Lung (tissue), 12 donors: ENCODE data around the gene CHRNA3. TPM values are rescaled to one million over a fixed set of nuclear protein-coding genes. Genes with fewer than 3 reads are reported as not detected.

Experiments used
- ATAC-seq: fragments of 200-7000 bp; cut with Tn5 transposase; one replicate; pipeline ENCODE4 v1.9.1; 2020; ENCODE audit warnings: moderate number of reproducible peaks; ENCODE audit not compliant: insufficient read depth, low FRiP score
- DNase-seq, 3 donors: peaks; one replicate each; pipeline ENCODE4 v3.0.0-alpha.2; 2013 to 2017
- H3K27ac ChIP-seq, 2 donors: one replicate each; pipeline ENCODE4 v1.5.1; 2013; ENCODE audit warnings: mild to moderate bottlenecking in 2 of 2, moderate library complexity in 2 of 2, control low read depth in 1 of 2, inconsistent platforms in 1 of 2, low read depth in 1 of 2, low read length in 1 of 2
- H3K27me3 ChIP-seq, 3 donors: one replicate each; pipeline ENCODE4 v1.5.1; 2013; ENCODE audit warnings: low read length in 2 of 3; ENCODE audit not compliant: control insufficient read depth in 3 of 3, insufficient read depth in 3 of 3
- H3K36me3 ChIP-seq, 4 donors: one replicate each; pipeline ENCODE4 v1.5.1; 2013; ENCODE audit warnings: low read length in 4 of 4, mild to moderate bottlenecking in 1 of 4, moderate library complexity in 1 of 4; ENCODE audit not compliant: control insufficient read depth in 4 of 4, insufficient read depth in 4 of 4
- H3K4me1 ChIP-seq, 5 donors: one replicate each; pipeline ENCODE4 v1.5.1; 2013; ENCODE audit warnings: low read length in 5 of 5, mild to moderate bottlenecking in 2 of 5, moderate library complexity in 1 of 5; ENCODE audit not compliant: control insufficient read depth in 5 of 5, insufficient read depth in 5 of 5
- H3K4me3 ChIP-seq: one replicate; pipeline ENCODE4 v1.5.1; 2013; ENCODE audit warnings: mild to moderate bottlenecking, control low read depth, moderate library complexity
- H3K9ac ChIP-seq, 2 donors: one replicate each; pipeline ENCODE4 v1.5.1; 2013; ENCODE audit warnings: low read length in 2 of 2, control low read depth in 1 of 2; ENCODE audit not compliant: insufficient read depth in 1 of 2
- H3K9me3 ChIP-seq, 4 donors: one replicate each; pipeline ENCODE4 v1.5.1; 2013; ENCODE audit warnings: low read length in 3 of 4, mild to moderate bottlenecking in 1 of 4, moderate library complexity in 1 of 4; ENCODE audit not compliant: control insufficient read depth in 4 of 4, insufficient read depth in 3 of 4
- CTCF ChIP-seq: IDR thresholded peaks from 2 replicates; pipeline ENCODE4 v1.5.1; 2012; ENCODE audit warnings: mild to moderate bottlenecking; ENCODE audit errors: control extremely low read depth, extremely low read depth
- WGBS, 2 donors: extraction: QIAGEN DNeasy Blood & Tissue Kit; methylation state at CpG; one replicate each; pipeline ENCODE4 v1.1.7; 2013; 5-methylcytosine and 5-hydroxymethylcytosine counted together
- polyA plus RNA-seq, 2 donors: library from polyadenylated mRNA; stranded (reverse); fragments of 200-250 nt; gene quantifications; one replicate each; pipeline ENCODE4 v1.2.1, GENCODE V29; 2013
- total RNA-seq, 2 donors: library from RNA; depleted of rRNA in 1 of 2; stranded (reverse); fragments of >200 nt in 1 of 2; gene quantifications; one replicate each; pipeline ENCODE4 v1.2.1, GENCODE V29; 2014 to 2021
- donor health status: control.
- donor health status: control.
- donor health status: Bipolar disorder and iron deficiency.
- donor health status: healthy.
- donor health status: DM: yes; HTN: yes; CAD: no.

CHRNA3 gene
- total and polyA plus RNA-seq, 4 donors: 0.03 to 0.06 TPM; not detected in 2

- ATAC-seq (peak; percentile 73), DNase-seq (peak; percentile 85 to 88 (median 86))
- H3K27me3 ChIP-seq: peaks cover 22 to 46% (median 37%) of the 10 kb centered on the region in 3 donors
These were observed 2.3 kb downstream of the CHRNA3 start for GRCh38 chr15:78618490-78618934.

GRCh38 chr15:78618064-78618463 is 2.7 kb downstream of the CHRNA3 start:
- TF ChIP-seq CTCF: no peak
- Histone ChIP-seq H3K4me3 (no peak overlapping the region), H3K27me3 (peaks cover 22 to 41% (median 37%) of the 10 kb centered on the region in 3 donors), H3K4me1 (peaks cover 0 to 7% (median 0%) of the 10 kb centered on the region in 5 donors), H3K36me3 (no peaks in the 10 kb centered on the region), H3K9me3 (no peaks in the 10 kb centered on the region), H3K9ac (no peak overlapping the region), H3K27ac (no peak overlapping the region)
- ATAC-seq (no peak), DNase-seq (no peak)
- 84 to 94% methylated on average over 8 of the region's 8 CpGs for WGBS, 2 donors

More at GRCh38 chr15:78618490-78618934, 2.3 kb downstream of the CHRNA3 start:
- Histone ChIP-seq H3K9ac (no peak overlapping the region), H3K27ac (no peak overlapping the region), H3K4me1 (peaks cover 0 to 7% (median 0%) of the 10 kb centered on the region in 5 donors), H3K4me3 (no peak overlapping the region), H3K36me3 (no peaks in the 10 kb centered on the region), H3K9me3 (no peaks in the 10 kb centered on the region)
- WGBS, 2 donors: 28% methylated on average over 8 of the region's 8 CpGs
- peak; percentile 77 for TF ChIP-seq CTCF

GRCh38 chr15:78617516-78617915 is 3.3 kb downstream of the CHRNA3 start:
- Histone ChIP-seq H3K36me3 (no peaks in the 10 kb centered on the region), H3K9ac (no peak overlapping the region), H3K4me3 (no peak overlapping the region), H3K4me1 (peaks cover 0 to 7% (median 0%) of the 10 kb centered on the region in 5 donors), H3K27ac (no peak overlapping the region), H3K27me3 (peaks cover 22 to 38% (median 33%) of the 10 kb centered on the region in 3 donors), H3K9me3 (no peaks in the 10 kb centered on the region)
- ATAC-seq (no peak), DNase-seq (no peak)
- no peak for TF ChIP-seq CTCF
- 80 to 88% methylated on average over 5 of the region's 5 CpGs for WGBS, 2 donors

GRCh38 chr15:78617076-78617475 is 3.7 kb downstream of the CHRNA3 start:
- no peaks in the 10 kb centered on the region for H3K36me3 ChIP-seq
- WGBS, 2 donors: 64 to 80% methylated on average over 7 of the region's 7 CpGs
- peaks cover 0 to 7% (median 0%) of the 10 kb centered on the region in 5 donors for H3K4me1 ChIP-seq
- H3K27ac ChIP-seq: no peak overlapping the region
- no peaks in the 10 kb centered on the region for H3K9me3 ChIP-seq
- peaks cover 22 to 34% (median 29%) of the 10 kb centered on the region in 3 donors for H3K27me3 ChIP-seq
- TF ChIP-seq CTCF: no peak
- no peak for ATAC-seq
- no peak overlapping the region for H3K9ac ChIP-seq
- no peak for DNase-seq
- no peak overlapping the region for H3K4me3 ChIP-seq
